HG02610 (cell line): ENCODE measurements around the gene CACNB1.
"Not testable (repeated sequence)": the region's sequence is repeated elsewhere in the genome, so short reads cannot be mapped to it uniquely, and the experiment has no call there.

ENCODE experiments used
- ATAC-seq: cut with Tn5 transposase; IDR thresholded peaks from one replicate; pipeline ENCODE4 v1.9.1; 2021; ENCODE audit warnings: mild to moderate bottlenecking, moderate library complexity; ENCODE audit not compliant: unreplicated experiment

Gene CACNB1

DNA sequence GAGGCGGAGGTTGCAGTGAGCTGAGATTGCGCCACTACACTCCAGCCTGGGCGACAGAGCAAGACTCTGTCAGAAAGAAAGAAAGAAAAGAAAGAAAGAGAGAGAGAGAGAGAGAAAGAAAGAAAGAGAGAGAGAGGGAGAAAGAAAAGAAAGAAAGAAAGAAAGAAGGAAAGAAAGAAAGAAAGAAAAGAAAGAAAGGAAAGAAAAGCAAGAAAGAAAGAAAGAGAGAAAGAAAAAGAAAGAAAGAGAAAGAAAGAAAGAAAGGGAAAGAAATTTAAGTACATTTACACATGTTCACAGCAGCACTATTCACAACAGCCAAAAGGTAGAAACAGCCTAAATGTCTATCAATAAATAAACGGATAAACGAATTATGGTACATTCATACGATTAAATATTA is 67.9 kb downstream of the CACNB1 start:
- not testable (repeated sequence) for ATAC-seq

GRCh38 chr17:39126436-39126835 is 71.0 kb downstream of the CACNB1 start:
- no peak for ATAC-seq

DNA sequence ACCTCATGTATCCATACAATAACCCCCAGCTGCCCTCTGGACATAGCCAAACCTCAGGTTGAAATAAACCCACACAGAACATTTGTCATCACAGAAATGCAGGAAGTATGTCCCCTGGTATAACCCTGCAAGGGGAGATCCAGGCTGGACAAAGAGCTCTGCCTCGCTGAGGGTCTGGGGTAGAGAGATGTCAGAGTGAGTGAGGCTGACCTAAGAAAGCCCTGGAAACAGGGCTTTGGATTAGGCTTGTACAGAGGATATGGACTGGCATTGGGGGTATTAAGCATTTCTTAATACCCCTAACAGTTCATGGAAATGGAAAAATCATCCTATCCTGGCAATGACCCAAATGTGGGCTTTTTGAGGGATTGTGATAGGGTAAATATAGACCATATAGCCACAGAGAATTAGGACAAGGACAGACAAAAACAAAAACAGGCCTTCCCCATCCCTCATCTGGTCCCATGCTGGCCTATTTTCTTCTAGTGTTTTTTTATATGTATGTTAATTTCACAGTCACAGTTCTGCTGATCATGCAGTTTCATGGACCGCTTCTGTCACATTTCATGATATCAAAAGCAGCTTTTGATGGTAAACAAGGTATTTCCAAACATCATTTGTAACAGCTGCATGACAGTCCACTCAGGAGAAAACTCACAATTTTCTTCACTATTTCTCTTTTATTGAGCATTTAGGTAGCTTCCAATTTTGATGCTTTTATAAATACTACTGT is 72.2 kb downstream of the CACNB1 start:
- ATAC-seq = no peak

GRCh38 chr17:39123627-39124026 is 73.8 kb downstream of the CACNB1 start:
- ATAC-seq = no peak
